ENCODE measurements around the gene GPALPP1. TPM values are rescaled to one million over a fixed set of nuclear protein-coding genes. Genes with fewer than 3 reads are reported as not detected.
"Not testable (repeated sequence)": the region's sequence is repeated elsewhere in the genome, so short reads cannot be mapped to it uniquely, and the experiment has no call there.

The GPALPP1 gene
- 26.9 and 34.8 TPM in 2 replicates for total RNA-seq (2014; rRNA removed; shearing (Covaris generic))
- polyA plus RNA-seq (2015; cell fraction: cytosol; rRNA removed): 14.2 and 19.9 TPM in 2 replicates
- polyA plus RNA-seq (2015; cell fraction: nucleus; rRNA removed): 38.0 and 38.8 TPM in 2 replicates

- DNase-seq (ENCODE audit: low read depth): peak; percentile 89
Observed at GRCh38 chr13:44989071-44989889, at the start of gene GPALPP1, which contains the start of gene NUFIP1. Gene GPALPP1, plus strand, starts transcription at chr13:44989538. Its CDS starts 117 bp downstream, at chr13:44989655. Gene NUFIP1, minus strand, starts transcription at chr13:44989471. Its CDS starts 35 bp downstream, at chr13:44989436.

GRCh38 chr13:44943411-44943810 lies 45.9 kb upstream of the GPALPP1 start:
- DNase-seq (ENCODE audit: low read depth): not testable (repeated sequence)

- no peak for DNase-seq (ENCODE audit: low read depth)
Observed at GRCh38 chr13:44951184-44951583, 38.2 kb upstream of the GPALPP1 start.

- no peak for DNase-seq (ENCODE audit: low read depth)
Observed at GRCh38 chr13:44952671-44953070, 36.7 kb upstream of the GPALPP1 start.

GRCh38 chr13:44954224-44954623 lies 35.1 kb upstream of the GPALPP1 start:
- DNase-seq (ENCODE audit: low read depth): no peak

GRCh38 chr13:44955406-44955805 lies 33.9 kb upstream of the GPALPP1 start:
- DNase-seq (ENCODE audit: low read depth): no peak

GRCh38 chr13:44961997-44962396 lies 27.3 kb upstream of the GPALPP1 start:
- DNase-seq (ENCODE audit: low read depth): no peak

- DNase-seq (ENCODE audit: low read depth): no peak
Observed at GRCh38 chr13:44967704-44968433, 21.5 kb upstream of the GPALPP1 start.

GRCh38 chr13:44968434-44968815 lies 20.9 kb upstream of the GPALPP1 start:
- DNase-seq (ENCODE audit: low read depth): no peak

GRCh38 chr13:44969551-44970484 lies 19.5 kb upstream of the GPALPP1 start:
- DNase-seq (ENCODE audit: low read depth): peak; percentile 57

- DNase-seq (ENCODE audit: low read depth): no peak
Observed at GRCh38 chr13:44971656-44972595, 17.4 kb upstream of the GPALPP1 start.

- DNase-seq (ENCODE audit: low read depth): peak; percentile 10
Observed at GRCh38 chr13:44972956-44973581, 16.3 kb upstream of the GPALPP1 start.

- DNase-seq (ENCODE audit: low read depth): peak; percentile 72
Observed at GRCh38 chr13:44974056-44974793, 15.1 kb upstream of the GPALPP1 start.

GRCh38 chr13:44976196-44976595 lies 13.1 kb upstream of the GPALPP1 start:
- DNase-seq (ENCODE audit: low read depth): no peak

- no peak for DNase-seq (ENCODE audit: low read depth)
Observed at GRCh38 chr13:44976949-44977583, 12.3 kb upstream of the GPALPP1 start.

GRCh38 chr13:44978328-44978727 lies 11.0 kb upstream of the GPALPP1 start:
- no peak for DNase-seq (ENCODE audit: low read depth)

- no peak for DNase-seq (ENCODE audit: low read depth)
Observed at GRCh38 chr13:44989941-44990340, 603 bp downstream of the GPALPP1 start.

GRCh38 chr13:45003417-45003816 lies 14.1 kb downstream of the GPALPP1 start:
- DNase-seq (ENCODE audit: low read depth): no peak
